ENCODE data around the gene ADRB2.

GRCh38 chr5:148786456-148786855 is 40.0 kb upstream of the ADRB2 start:
- TF ChIP-seq ZNF384 (IDR thresholded peaks at IDR 0.05) = no peak
- no peak for TF ChIP-seq NFRKB (IDR thresholded peaks at IDR 0.05)
- TF ChIP-seq SUZ12 (IDR thresholded peaks at IDR 0.05) = no peak
- no peak for TF ChIP-seq FOXM1 (IDR thresholded peaks at IDR 0.05; ENCODE audit: borderline replicate concordance)
- TF ChIP-seq TARDBP (IDR thresholded peaks at IDR 0.05) = no peak
- TF ChIP-seq FOXA1 (IDR thresholded peaks at IDR 0.05) = no peak
- no peak for TF ChIP-seq FOXK2 (IDR thresholded peaks at IDR 0.05)
- no peak for TF ChIP-seq CTBP1 (IDR thresholded peaks at IDR 0.05; ENCODE audit: borderline replicate concordance)
- TF ChIP-seq ARNT (IDR thresholded peaks at IDR 0.05) = no peak
